ENCODE data around the gene FYTTD1. TPM values are rescaled to one million over a fixed set of nuclear protein-coding genes. Genes with fewer than 3 reads are reported as not detected.
A peak's percentile ranks its signal among the peaks of the same experiment; 100 is the strongest.

Gene FYTTD1
- total and polyA plus RNA-seq, 2 of the 4 experiments (the other 2 are of a cell fraction) = 20.4 to 50.2 TPM

DNA sequence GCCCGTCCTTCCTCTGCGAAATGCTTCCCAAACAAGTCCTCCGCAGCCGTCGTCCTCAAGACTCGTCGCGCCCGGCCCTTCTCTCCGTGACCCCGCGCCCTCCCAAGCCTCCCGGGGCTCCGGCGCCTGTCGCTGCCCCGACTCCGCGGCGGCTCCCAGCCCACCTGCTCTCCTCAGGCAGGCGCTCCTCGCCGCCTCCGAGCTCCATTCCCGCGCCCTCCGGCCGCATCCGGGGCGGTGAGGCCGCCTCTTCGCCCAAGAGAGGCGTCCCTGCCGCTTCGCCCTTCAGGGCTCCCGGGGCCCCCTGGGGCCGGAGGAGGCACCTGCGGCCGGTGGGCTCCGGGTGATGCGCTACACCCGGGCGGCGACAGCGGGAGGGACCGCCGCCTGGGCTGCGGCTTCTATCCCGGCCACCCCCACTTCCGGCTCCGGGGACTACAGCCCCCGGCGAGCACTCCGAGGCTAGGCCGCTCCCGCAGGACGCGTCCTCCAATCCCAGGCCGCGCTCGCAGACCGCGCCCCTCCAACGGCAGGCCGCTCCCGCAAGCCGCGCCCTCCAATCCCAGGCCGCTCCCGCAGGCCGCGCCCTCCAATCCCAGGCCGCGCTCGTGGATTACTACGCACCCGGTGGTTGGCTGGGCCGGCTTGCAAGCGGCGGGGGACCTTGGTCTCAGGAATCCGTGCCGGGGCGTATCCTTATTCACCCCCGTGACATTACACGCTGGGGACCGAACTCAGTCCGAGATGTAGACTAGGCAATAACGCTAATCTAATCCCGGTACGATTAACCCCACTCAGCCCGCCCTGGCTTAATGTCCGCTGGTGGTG, 13.0 kb upstream of the FYTTD1 start, which contains the start of gene RUBCN:
RUBCN (minus strand) TSS at position 414 of the 828 bp plus-strand sequence; CDS start at position 229, 185 bp downstream.
- dilution Hi-C loops (cut with HindIII; ENCODE audit: low sequenced_read_pairs, unreplicated experiment) = no loop called here
- DNase-seq (peak; percentile 92), ATAC-seq (ENCODE audit: low read depth) (peak; percentile 99)
- 1% methylated on average over 41 of the region's 92 CpGs; no CpG with 5 or more reads in 1 of the 2 experiments for WGBS, 2 experiments (ENCODE audit: extremely low coverage in 2 of 2, insufficient read length in 1 of 2)
- Histone ChIP-seq H3K9ac (ENCODE audit: low read depth, low read length) (peak within 1 kb of the TSS; percentile 83), H2BK20ac (ENCODE audit: low read depth, low read length) (no peak within 1 kb of the TSS; the same call in 1 of the 2 replicates), H3K4me3 (ENCODE audit: insufficient read depth, low read depth, low read length) (peak within 1 kb of the TSS; percentile 75), H3K14ac (replicated peaks; ENCODE audit: low read depth, low read length) (peak within 1 kb of the TSS; percentile 90), H3K27me3 (ENCODE audit: control insufficient read depth, insufficient read depth, low read length) (no peaks in the 10 kb centered on the region), H2BK5ac (ENCODE audit: low read depth, low read length, poor library complexity, severe bottlenecking) (peak within 1 kb of the TSS; percentile 59), H3K23ac (ENCODE audit: low read depth, low read length) (peak within 1 kb of the TSS; percentile 94), H2AFZ (replicated peaks; ENCODE audit: low read length, poor library complexity) (peak within 1 kb of the TSS; percentile 91), H2BK120ac (ENCODE audit: low read depth, low read length) (peak within 1 kb of the TSS; percentile 27), H3K4me1 (ENCODE audit: control insufficient read depth, insufficient read depth, low read length) (peaks cover 1% of the 10 kb centered on the region; the same call in 1 of the 2 replicates), H3K9me3 (ENCODE audit: control insufficient read depth, insufficient read depth, low read length) (no peaks in the 10 kb centered on the region), H4K91ac (ENCODE audit: insufficient read depth, low read depth, low read length) (peak within 1 kb of the TSS; percentile 60), H3K79me1 (ENCODE audit: low read depth in 1 of 2, low read length in 2 of 2) (peaks cover 18 to 47% of the 10 kb centered on the region in 2 experiments), H4K5ac (ENCODE audit: low read depth, low read length) (peak within 1 kb of the TSS; percentile 61), H3K36me3 (ENCODE audit: control insufficient read depth, insufficient read depth, low read length) (no peaks in the 10 kb centered on the region), H3K18ac (ENCODE audit: low read depth, low read length) (peak within 1 kb of the TSS; percentile 3; the same call in 1 of the 2 replicates), H3K4me2 (ENCODE audit: low read depth, low read length) (peak within 1 kb of the TSS; percentile 93), H3K9me1 (ENCODE audit: insufficient read depth, low read length) (peaks cover 3% of the 10 kb centered on the region), H4K20me1 (ENCODE audit: insufficient read depth, low read length) (peaks cover 8% of the 10 kb centered on the region; the same call in 1 of the 2 replicates), H4K8ac (ENCODE audit: low read depth in 2 of 2, low read length in 2 of 2) (peak within 1 kb of the TSS; percentile 60 to 84), H3K4ac (ENCODE audit: low read depth, low read length) (peak within 1 kb of the TSS; percentile 80), H3K27ac (ENCODE audit: insufficient read depth, low read length) (peak within 1 kb of the TSS; percentile 20), H2AK9ac (replicated peaks; ENCODE audit: low read depth, low read length, poor library complexity) (peak within 1 kb of the TSS; percentile 90), H2BK15ac (ENCODE audit: low read depth, low read length) (no peak within 1 kb of the TSS), H2AK5ac (ENCODE audit: low read depth, low read length) (peak within 1 kb of the TSS; percentile 80), H3K56ac (ENCODE audit: extremely low read depth, insufficient read depth, low read length) (peak within 1 kb of the TSS; percentile 40)
- in situ Hi-C loops (cut with MboI; ENCODE audit: low sequenced_read_pairs) = no loop called here
- TF ChIP-seq MXI1 (IDR thresholded peaks at IDR 0.05; ENCODE audit: borderline replicate concordance, low read depth, low read length) (no peak), POLR2A (IDR thresholded peaks at IDR 0.05; ENCODE audit: low read depth, low read length) (peak; percentile 60), CEBPB (IDR thresholded peaks at IDR 0.05; ENCODE audit: low read depth, low read length) (no peak), BHLHE40 (IDR thresholded peaks at IDR 0.05; ENCODE audit: low read depth, low read length) (no peak), MAZ (IDR thresholded peaks at IDR 0.05; ENCODE audit: borderline replicate concordance, low read depth, low read length) (peak; percentile 85; the same call in 1 of the 2 replicates), CTCF (conservative IDR thresholded peaks at IDR 0.05; ENCODE audit: low read depth, low read length) (no peak), RAD21 (IDR thresholded peaks at IDR 0.05; ENCODE audit: low read length) (no peak; the same call in 1 of the 2 replicates), RFX5 (IDR thresholded peaks at IDR 0.05; ENCODE audit: low read depth, low read length) (peak; percentile 22; the same call in 1 of the 2 replicates), RCOR1 (IDR thresholded peaks at IDR 0.05; ENCODE audit: insufficient replicate concordance, low read length) (no peak), CHD1 (IDR thresholded peaks at IDR 0.05; ENCODE audit: low read depth, low read length) (no peak), SMC3 (IDR thresholded peaks at IDR 0.05; ENCODE audit: low read depth, low read length) (0 out of 2 replicates have a peak, but pooled peaks have one; percentile 9)
- TF ChIP-seq, protein P1, sequence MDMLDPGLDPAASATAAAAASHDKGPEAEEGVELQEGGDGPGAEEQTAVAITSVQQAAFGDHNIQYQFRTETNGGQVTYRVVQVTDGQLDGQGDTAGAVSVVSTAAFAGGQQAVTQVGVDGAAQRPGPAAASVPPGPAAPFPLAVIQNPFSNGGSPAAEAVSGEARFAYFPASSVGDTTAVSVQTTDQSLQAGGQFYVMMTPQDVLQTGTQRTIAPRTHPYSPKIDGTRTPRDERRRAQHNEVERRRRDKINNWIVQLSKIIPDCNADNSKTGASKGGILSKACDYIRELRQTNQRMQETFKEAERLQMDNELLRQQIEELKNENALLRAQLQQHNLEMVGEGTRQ (IDR thresholded peaks at IDR 0.05; ENCODE audit: low read depth, low read length) = peak; percentile 39
- POLR2A ChIA-PET (ENCODE audit: unreplicated experiment) = no interaction called here
- BruUV-seq (replicated peaks) = no TSS peak
- CTCF ChIA-PET = no interaction called here
- intact Hi-C loops (cut with micrococcal nuclease) = loop anchor here (1.0 to 2.0 kb wide), 2 partner anchors 13 to 24 kb away; partner anchors contain the start of gene FYTTD1
